Measurements from ENCODE around the gene ANXA6. TPM values are rescaled to one million over a fixed set of nuclear protein-coding genes. Genes with fewer than 3 reads are reported as not detected.

Gene ANXA6
- total and polyA plus RNA-seq, 10 donors = 141 to 295 (median 185) TPM

GRCh38 chr5:151053796-151054462 lies 103.7 kb downstream of the ANXA6 start:
- Histone ChIP-seq H3K4me3 (no peak overlapping the region), H3K36me3 (peaks cover 0 to 99% (median 88%) of the 10 kb centered on the region in 6 donors), H3K4me1 (peaks cover 5 to 83% (median 48%) of the 10 kb centered on the region in 6 donors), H3K27ac (peak overlapping the region in 6 of 8 donors; percentile 22 to 95 (median 66)), H3K9me3 (no peaks in the 10 kb centered on the region), H3K27me3 (replicated peaks in 1 of 7) (no peaks in the 10 kb centered on the region)
- 94 to 97% (median 96%) methylated on average over 4 of the region's 4 CpGs for WGBS, 5 donors
- TF ChIP-seq POLR2A (IDR thresholded peaks at IDR 0.05) = no peak
- no peak for TF ChIP-seq POLR2AphosphoS5 (IDR thresholded peaks at IDR 0.05)
- TF ChIP-seq CTCF (IDR thresholded peaks at IDR 0.05 in 8 of 11, conservative IDR thresholded peaks at IDR 0.05 in 3 of 11) = no peak
- intact Hi-C loops (cut with DNase I; ENCODE audit: low total_unique reads) = loop anchor here (5.0 kb wide), 1 partner anchor 63 kb away; no protein-coding TSS in a partner anchor
- DNase-seq = peak; percentile 16

- H3K4me1 ChIP-seq = peaks cover 5 to 83% (median 44%) of the 10 kb centered on the region in 6 donors
- TF ChIP-seq POLR2AphosphoS5 (IDR thresholded peaks at IDR 0.05) = no peak
- TF ChIP-seq CTCF (IDR thresholded peaks at IDR 0.05 in 8 of 11, conservative IDR thresholded peaks at IDR 0.05 in 3 of 11) = no peak
- no peak for TF ChIP-seq POLR2A (IDR thresholded peaks at IDR 0.05)
- WGBS, 5 donors = 44 to 61% (median 53%) methylated on average over 3 of the region's 3 CpGs
- DNase-seq = peak; percentile 67
- H3K9me3 ChIP-seq = no peaks in the 10 kb centered on the region
- no peaks in the 10 kb centered on the region for H3K27me3 ChIP-seq (replicated peaks in 1 of 7)
- intact Hi-C loops (cut with DNase I; ENCODE audit: low total_unique reads) = loop anchor here (5.0 kb wide), 1 partner anchor 64 kb away; no protein-coding TSS in a partner anchor
- peak overlapping the region in 7 of 8 donors; percentile 12 to 95 (median 69) for H3K27ac ChIP-seq
- H3K4me3 ChIP-seq = no peak overlapping the region
- peaks cover 0 to 99% (median 88%) of the 10 kb centered on the region in 6 donors for H3K36me3 ChIP-seq
Observed at GRCh38 chr5:151052836-151053235, 104.7 kb downstream of the ANXA6 start.

GRCh38 chr5:151051931-151052608 lies 105.5 kb downstream of the ANXA6 start:
- 70 to 83% (median 71%) methylated on average over 9 to 10 of the region's 10 CpGs for whole genome bisulfite sequencing, 5 donors
- no peaks in the 10 kb centered on the region for H3K27me3 ChIP-seq (replicated peaks in 1 of 7)
- intact Hi-C loops (cut with DNase I; ENCODE audit: low total_unique reads) = loop anchor here (5.0 kb wide), 1 partner anchor 65 kb away; no protein-coding TSS in a partner anchor
- TF ChIP-seq POLR2A (IDR thresholded peaks at IDR 0.05) (no peak), POLR2AphosphoS5 (IDR thresholded peaks at IDR 0.05) (peak in 2 of 3 donors; percentile 42 to 62), CTCF (IDR thresholded peaks at IDR 0.05 in 8 of 11, conservative IDR thresholded peaks at IDR 0.05 in 3 of 11) (peak in 1 of 11 experiments; percentile 8)
- H3K36me3 ChIP-seq = peaks cover 0 to 99% (median 88%) of the 10 kb centered on the region in 6 donors
- H3K27ac ChIP-seq = peak overlapping the region; percentile 12 to 95 (median 66)
- DNase-seq = peak; percentile 67
- no peak overlapping the region for H3K4me3 ChIP-seq
- H3K9me3 ChIP-seq = no peaks in the 10 kb centered on the region
- H3K4me1 ChIP-seq = peaks cover 5 to 83% (median 46%) of the 10 kb centered on the region in 6 donors
